HCT116 (cell line): ENCODE results near the gene DMKN. TPM values are rescaled to one million over a fixed set of nuclear protein-coding genes. Genes with fewer than 3 reads are reported as not detected.

Experiments used
- ATAC-seq: fragments of 200-7000 bp; cut with Tn5 transposase; 2 replicates; pipeline ENCODE4 v1.9.1; 2020; ENCODE audit warnings: mild to moderate bottlenecking, moderate library complexity
- BruUV-seq: library from RNA; stranded (reverse); fragments of 400-500 nt; replicated peaks from 2 replicates; lab custom pipeline; 2021; lab: Mats Ljungman, UMichigan
- CTCF ChIA-PET: fragments of 300-600 bp; sonication (Branson Sonifier 250); formaldehyde crosslinking; loops from one replicate; lab custom pipeline; 2021; ENCODE audit warnings: antibody characterized with exemption; lab: Charles Lee
- POLR2A ChIA-PET: fragments of 300-600, 350-600 bp; sonication (Branson Sonifier 250); formaldehyde crosslinking; loops from one replicate; lab custom pipeline; 2021; ENCODE audit warnings: antibody characterized with exemption; lab: Charles Lee
- RAD21 ChIA-PET, 2 experiments: fragments of 300-600 bp; sonication (Branson Sonifier 250); formaldehyde crosslinking; loops; one replicate each; lab custom pipeline; 2023; ENCODE audit warnings: low total read pairs in 2 of 2; ENCODE audit not compliant: uncharacterized antibody in 2 of 2, unreplicated experiment in 2 of 2, low non-redundant PET in 1 of 2; lab: Charles Lee
- DNase-seq: peaks from one replicate; pipeline ENCODE4 v3.0.0-alpha.2; 2010; ENCODE audit warnings: low read depth, low spot score
- H2AFZ ChIP-seq: fragments of 200-600 bp; shearing (Covaris generic), sonication (generic); 2 replicates; pipeline ENCODE4 v1.6.1; 2017; ENCODE audit warnings: low read depth, mixed run types, mixed read lengths, antibody characterized with exemption, low read length; ENCODE audit not compliant: poor library complexity, severe bottlenecking
- H3K27ac ChIP-seq: 2 replicates; pipeline ENCODE4 v1.5.1; 2012; ENCODE audit warnings: low read depth, low read length
- H3K27me3 ChIP-seq: fragments of 200-600 bp; sonication (generic); 2 replicates; pipeline ENCODE4 v1.6.1; 2016; ENCODE audit warnings: mixed run types, low read length, mixed read lengths; ENCODE audit not compliant: insufficient read depth
- H3K36me3 ChIP-seq, 2 experiments: fragments of 200-500 bp in 1 of 2; fragments of 200-600 bp in 1 of 2; sonication (Bioruptor generic) in 1 of 2; sonication (generic) in 1 of 2; 2 replicates each; pipeline versions ENCODE4 v1.5.1 to v1.6.1; 2014 to 2016; ENCODE audit warnings: low read length in 2 of 2, inconsistent platforms in 1 of 2, mixed read lengths in 1 of 2, mixed run types in 1 of 2; ENCODE audit not compliant: insufficient read depth in 2 of 2, control insufficient read depth in 1 of 2
- H3K4me1 ChIP-seq, 2 experiments: fragments of 200-600 bp in 1 of 2; sonication (generic) in 1 of 2; 2 replicates each; pipeline versions ENCODE4 v1.5.1 to v1.6.1; 2012 to 2017; ENCODE audit warnings: low read length in 2 of 2, inconsistent platforms in 1 of 2, mild to moderate bottlenecking in 1 of 2, mixed read lengths in 1 of 2, mixed run types in 1 of 2, moderate library complexity in 1 of 2; ENCODE audit not compliant: insufficient read depth in 2 of 2, control insufficient read depth in 1 of 2
- H3K4me2 ChIP-seq: fragments of 200-600 bp; sonication (generic); 2 replicates; pipeline ENCODE4 v1.6.1; 2017; ENCODE audit warnings: mixed run types, low read length, mixed read lengths
- H3K4me3 ChIP-seq, 2 experiments: fragments of 200-600 bp in 1 of 2; sonication (generic) in 1 of 2; replicated peaks in 1 of 2; 2 replicates each; pipeline ENCODE4 v1.5.1; 2011 to 2016; ENCODE audit warnings: low read length in 2 of 2, control low read depth in 1 of 2, low read depth in 1 of 2, mild to moderate bottlenecking in 1 of 2, mixed read lengths in 1 of 2, mixed run types in 1 of 2
- H3K79me2 ChIP-seq: fragments of 200-600 bp; sonication (generic); 2 replicates; pipeline ENCODE4 v1.6.1; 2017; ENCODE audit warnings: mild to moderate bottlenecking, mixed run types, low read length, moderate library complexity, mixed read lengths; ENCODE audit not compliant: insufficient read depth
- H3K9ac ChIP-seq: fragments of 200-600 bp; sonication (generic); 2 replicates; pipeline ENCODE4 v1.6.1; 2016; ENCODE audit warnings: low read length, mixed read lengths
- H3K9me2 ChIP-seq: fragments of 200-600 bp; sonication (generic), shearing (Covaris generic); 2 replicates; pipeline ENCODE4 v1.6.1; 2017; ENCODE audit warnings: mixed run types, mild to moderate bottlenecking, moderate library complexity; ENCODE audit not compliant: insufficient read depth
- H3K9me3 ChIP-seq, 2 experiments: fragments of 200-500 bp in 1 of 2; fragments of 200-600 bp in 1 of 2; sonication (Bioruptor generic) in 1 of 2; sonication (generic) in 1 of 2; 2 replicates each; pipeline ENCODE4 v1.6.1; 2014 to 2017; ENCODE audit warnings: low read length in 2 of 2, mixed read lengths in 2 of 2, inconsistent platforms in 1 of 2, low read depth in 1 of 2, mild to moderate bottlenecking in 1 of 2, mixed run types in 1 of 2, moderate library complexity in 1 of 2; ENCODE audit not compliant: control insufficient read depth in 1 of 2, insufficient read depth in 1 of 2
- H4K20me1 ChIP-seq: fragments of 200-600 bp; sonication (generic), shearing (Covaris generic); 2 replicates; pipeline ENCODE4 v1.6.1; 2017; ENCODE audit warnings: mixed run types, mild to moderate bottlenecking, moderate library complexity; ENCODE audit not compliant: insufficient read depth
- CBX3 ChIP-seq: IDR thresholded peaks from 2 replicates; pipeline ENCODE4 v1.6.1; 2012; ENCODE audit warnings: low read depth
- CTCF ChIP-seq, 3 experiments: fragments of 200-600 bp in 1 of 3; sonication (generic) in 1 of 3; IDR thresholded peaks in 2 of 3; conservative IDR thresholded peaks in 1 of 3; 2 replicates each; pipeline ENCODE4 v1.5.1; 2012 to 2017; ENCODE audit warnings: low read depth in 2 of 3, low read length in 2 of 3, antibody characterized with exemption in 1 of 3, borderline replicate concordance in 1 of 3, control low read depth in 1 of 3, mild to moderate bottlenecking in 1 of 3, mixed read lengths in 1 of 3, mixed run types in 1 of 3, moderate library complexity in 1 of 3; ENCODE audit not compliant: insufficient read depth in 1 of 3
- ELF1 ChIP-seq: IDR thresholded peaks from 2 replicates; pipeline ENCODE4 v1.6.1; 2012; ENCODE audit warnings: low read depth, borderline replicate concordance
- MAX ChIP-seq: IDR thresholded peaks from 2 replicates; pipeline ENCODE4 v1.6.1; 2012
- POLR2AphosphoS5 ChIP-seq: IDR thresholded peaks from 2 replicates; pipeline ENCODE4 v1.6.1; 2011; ENCODE audit warnings: mild to moderate bottlenecking, low read depth, low read length, moderate library complexity
- RAD21 ChIP-seq: IDR thresholded peaks from 2 replicates; pipeline ENCODE4 v1.6.1; 2012; ENCODE audit warnings: low read depth, mild to moderate bottlenecking
- YY1 ChIP-seq: IDR thresholded peaks from 2 replicates; pipeline ENCODE4 v1.6.1; 2011; ENCODE audit warnings: low read length, low read depth, moderate library complexity, mild to moderate bottlenecking; ENCODE audit not compliant: insufficient replicate concordance; ENCODE audit errors: extremely low read depth
- ZFX ChIP-seq: fragments of 450-650 bp; IDR thresholded peaks from 2 replicates; pipeline ENCODE4 v1.6.1; 2017
- intact Hi-C: fragments of 100-400 bp; cut with micrococcal nuclease; formaldehyde crosslinking; loops from 2 replicates; pipeline ENCODE4 v1.10.0; 2022
- total RNA-seq: library from RNA; stranded (reverse); gene quantifications from one replicate; pipeline ENCODE4 v1.2.1, GENCODE V29; 2021; ENCODE audit not compliant: unreplicated experiment

The DMKN gene
- total RNA-seq, 1 experiment from 2014 or later, result 246 TPM

- TF ChIP-seq RAD21, result no peak
- no peak for TF ChIP-seq YY1
- TF ChIP-seq CTCF (IDR thresholded peaks at IDR 0.05 in 2 of 3, conservative IDR thresholded peaks at IDR 0.05 in 1 of 3; ENCODE audit: borderline replicate concordance in 1 of 3, insufficient read depth in 1 of 3, low read depth in 2 of 3, low read length in 2 of 3), result no peak
- TF ChIP-seq POLR2AphosphoS5, result no peak
- TF ChIP-seq ELF1, result no peak
- no peak for TF ChIP-seq ZFX
- TF ChIP-seq MAX, result no peak
- TF ChIP-seq CBX3, result no peak
- RAD21 ChIA-PET, result no interaction called here
- no peak for ATAC-seq
- no TSS peak for BruUV-seq
- Histone ChIP-seq H2AFZ (no peak overlapping the region), H3K9ac (no peak overlapping the region), H3K79me2 (peaks cover 43% of the 10 kb centered on the region), H3K36me3 (peaks cover 8 to 38% of the 10 kb centered on the region in 2 experiments; a peak in 3 of 4 replicates), H3K4me1 (peaks cover 9 to 18% of the 10 kb centered on the region in 2 experiments), H3K27me3 (no peaks in the 10 kb centered on the region), H4K20me1 (no peaks in the 10 kb centered on the region), H3K4me2 (no peak overlapping the region), H3K9me2 (no peaks in the 10 kb centered on the region), H3K27ac (no peak overlapping the region), H3K9me3 (no peaks in the 10 kb centered on the region), H3K4me3 (no peak overlapping the region)
- CTCF ChIA-PET, result no interaction called here
- POLR2A ChIA-PET, result no interaction called here
- DNase-seq, result no peak
- intact Hi-C loops, result loop anchor here (10.0 kb wide), 1 partner anchor 393 kb away; the partner anchor contains the start of gene LRFN3
Observed at GRCh38 chr19:35542209-35542608, 28.8 kb upstream of the DMKN start.
